ENCODE measurements around the gene TNIK.

- TF ChIP-seq SUZ12 (IDR thresholded peaks at IDR 0.05; ENCODE audit: extremely low read depth, insufficient read depth, insufficient read length) (no peak), ZNF274 (IDR thresholded peaks at IDR 0.05; ENCODE audit: low read depth, low read length) (no peak)
These were observed 20.2 kb downstream of the TNIK start for GRCh38 chr3:171439996-171440395.
